B cell (primary cell): ENCODE measurements around the gene XPO6. TPM values are rescaled to one million over a fixed set of nuclear protein-coding genes. Genes with fewer than 3 reads are reported as not detected.

Experiments used
- ATAC-seq: fragments of 200-7000 bp; cut with Tn5 transposase; one replicate; pipeline ENCODE4 v1.10.0; 2021; ENCODE audit warnings: low read depth, mild to moderate bottlenecking, moderate number of reproducible peaks, moderate library complexity
- CTCF ChIA-PET: fragments of 350-600 bp; sonication (Branson Sonifier 250); formaldehyde crosslinking; loops from one replicate; lab custom pipeline; 2021; ENCODE audit warnings: antibody characterized with exemption, inconsistent platforms; lab: Charles Lee
- POLR2A ChIA-PET: fragments of 350-600 bp; sonication (Branson Sonifier 250); formaldehyde crosslinking; loops from one replicate; lab custom pipeline; 2021; ENCODE audit warnings: antibody characterized with exemption; lab: Charles Lee
- DNase-seq: peaks from one replicate; pipeline ENCODE4 v3.0.0; 2013
- H2AFZ ChIP-seq: 2 replicates; pipeline ENCODE4 v1.6.1; 2012; ENCODE audit warnings: mild to moderate bottlenecking, low read depth, low read length; ENCODE audit not compliant: insufficient read depth, poor library complexity, severe bottlenecking
- H3K27ac ChIP-seq, 2 donors: 1 replicate in 1 of 2; 2 replicates in 1 of 2; pipeline ENCODE4 v1.5.1; 2012 to 2013; ENCODE audit warnings: low read length in 2 of 2, mild to moderate bottlenecking in 2 of 2, moderate library complexity in 1 of 2
- H3K27me3 ChIP-seq, 4 experiments: fragments of 200-600 bp in 1 of 4; sonication (generic) in 1 of 4; replicated peaks in 1 of 4; 1 replicate in 2 of 4; 2 replicates in 2 of 4; pipeline versions ENCODE4 v1.6.1 to v1.7.0; 2013 to 2016; ENCODE audit warnings: low read length in 3 of 4, mild to moderate bottlenecking in 2 of 4, mixed read lengths in 1 of 4, moderate library complexity in 1 of 4; ENCODE audit not compliant: insufficient read depth in 4 of 4, control insufficient read depth in 3 of 4; ENCODE audit errors: control extremely low read depth in 1 of 4
- H3K36me3 ChIP-seq, 2 experiments: replicated peaks in 1 of 2; 1 replicate in 1 of 2; 2 replicates in 1 of 2; pipeline versions ENCODE4 v1.6.1 to v1.7.1; 2013; ENCODE audit warnings: low read length in 1 of 2; ENCODE audit not compliant: insufficient read depth in 2 of 2, control insufficient read depth in 1 of 2; ENCODE audit errors: control extremely low read depth in 1 of 2, extremely low read depth in 1 of 2
- H3K4me1 ChIP-seq, 2 donors: fragments of 200-600 bp in 1 of 2; sonication (generic) in 1 of 2; 1 replicate in 1 of 2; 2 replicates in 1 of 2; pipeline versions ENCODE4 v1.5.1 to v1.6.1; 2013 to 2017; ENCODE audit warnings: low read length in 2 of 2; ENCODE audit not compliant: control insufficient read depth in 2 of 2, insufficient read depth in 2 of 2
- H3K4me2 ChIP-seq: replicated peaks from 2 replicates; pipeline ENCODE3; 2012; ENCODE audit warnings: mild to moderate bottlenecking, low read depth, low read length; ENCODE audit not compliant: poor library complexity, severe bottlenecking
- H3K4me3 ChIP-seq, 5 experiments: fragments of 200-600 bp in 1 of 5; sonication (generic) in 1 of 5; 1 replicate in 3 of 5; 2 replicates in 2 of 5; pipeline versions ENCODE4 v1.5.1 to v1.7.0; 2011 to 2016; ENCODE audit warnings: low read length in 4 of 5, mild to moderate bottlenecking in 4 of 5, low read depth in 2 of 5, control low read depth in 1 of 5, moderate library complexity in 1 of 5; ENCODE audit not compliant: insufficient read depth in 1 of 5; ENCODE audit errors: control extremely low read depth in 1 of 5, extremely low read depth in 1 of 5
- H3K79me2 ChIP-seq: fragments of 200-600 bp; sonication (generic); one replicate; pipeline ENCODE4 v1.6.0; 2016; ENCODE audit warnings: low read length; ENCODE audit not compliant: control insufficient read depth, insufficient read depth
- H3K9ac ChIP-seq: fragments of 200-600 bp; sonication (generic); 2 replicates; pipeline ENCODE4 v1.6.1; 2017; ENCODE audit warnings: mild to moderate bottlenecking, low read length, moderate library complexity
- H3K9me3 ChIP-seq, 3 donors: one replicate each; pipeline versions ENCODE4 v1.6.1 to v1.7.1; 2013; ENCODE audit warnings: low read length in 2 of 3; ENCODE audit not compliant: control insufficient read depth in 2 of 3, insufficient read depth in 1 of 3; ENCODE audit errors: control extremely low read depth in 1 of 3
- H4K20me1 ChIP-seq: 2 replicates; pipeline ENCODE4 v1.6.0; 2012; ENCODE audit warnings: mild to moderate bottlenecking, low read length; ENCODE audit not compliant: insufficient read depth, control insufficient read depth, poor library complexity, severe bottlenecking
- H3K27ac Mint-ChIP-seq: one replicate; pipeline ENCODE4 v1.8.0; 2021; ENCODE audit warnings: mixed read lengths
- H3K27me3 Mint-ChIP-seq: one replicate; pipeline ENCODE4 v1.8.0; 2021; ENCODE audit warnings: mixed read lengths
- H3K4me1 Mint-ChIP-seq: one replicate; pipeline ENCODE4 v1.8.0; 2021; ENCODE audit warnings: mixed read lengths
- H3K4me3 Mint-ChIP-seq: one replicate; pipeline ENCODE4 v1.8.0; 2021; ENCODE audit warnings: mixed read lengths
- H3K9me3 Mint-ChIP-seq: one replicate; pipeline ENCODE4 v1.8.0; 2022; ENCODE audit warnings: mixed read lengths; ENCODE audit not compliant: insufficient read depth
- EZH2 ChIP-seq: IDR thresholded peaks from 2 replicates; pipeline ENCODE4 v1.6.1; 2012; ENCODE audit warnings: borderline replicate concordance, low read depth, mild to moderate bottlenecking, moderate library complexity, low read length; ENCODE audit not compliant: insufficient read depth, poor library complexity, severe bottlenecking
- WGBS: methylation state at CpG from one replicate; pipeline ENCODE4 v1.1.5; 2013; ENCODE audit warnings: missing lambda C conversion rate; ENCODE audit not compliant: insufficient coverage; 5-methylcytosine and 5-hydroxymethylcytosine counted together
- intact Hi-C: fragments of 100-400 bp; cut with micrococcal nuclease; formaldehyde crosslinking; loops from one replicate; pipeline ENCODE4 v1.10.0; 2022
- polyA plus RNA-seq: library from polyadenylated mRNA; depleted of rRNA; stranded (reverse); fragments of >200 nt; gene quantifications from 2 replicates; pipeline ENCODE4 v1.2.3, GENCODE V29; 2012
- total RNA-seq, 2 donors: library from RNA; stranded (reverse); fragments of 120-200 nt in 1 of 2; gene quantifications; 1 replicate in 1 of 2; 2 replicates in 1 of 2; pipeline versions ENCODE4 v1.2.3 to v1.2.4, GENCODE V29; 2013 to 2022
- TF ChIP-seq, protein P1 (sequence below): fragments of 200-600 bp; IDR thresholded peaks from one replicate; pipeline ENCODE4 v1.8.0; 2022; ENCODE audit warnings: antibody characterized with exemption, mild to moderate bottlenecking

Gene XPO6
- total and polyA plus RNA-seq, 2 donors (not counting 1 experiment from before 2014, with no cell fraction given): 259 to 303 TPM

GRCh38 chr16:28052274-28053128 lies 159.3 kb downstream of the XPO6 start:
- H3K27ac Mint-ChIP-seq: no peak overlapping the region

DNA sequence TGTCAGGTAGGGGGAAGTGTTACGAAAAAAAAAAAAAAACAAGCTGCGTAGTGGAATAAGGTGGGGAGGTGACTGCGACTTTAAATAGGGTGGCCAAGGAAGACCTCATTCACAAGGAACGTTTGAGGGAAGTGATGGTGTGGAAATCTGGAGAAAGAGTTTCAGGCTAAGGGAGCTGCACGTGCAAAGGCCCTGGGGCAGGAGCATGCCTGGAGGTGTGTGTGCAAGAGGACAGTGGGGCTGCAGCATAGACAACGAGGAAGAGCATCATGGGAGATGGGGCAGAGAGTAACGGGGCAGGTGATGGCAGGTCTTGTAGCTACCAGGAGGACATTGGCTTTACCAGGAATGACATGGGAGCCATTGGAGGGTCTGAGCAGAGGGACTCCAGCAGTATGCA lies 160.3 kb downstream of the XPO6 start:
- Histone ChIP-seq H3K9ac (no peak overlapping the region), H3K27ac (no peak overlapping the region), H3K4me2 (no peak overlapping the region), H3K4me1 (no peaks in the 10 kb centered on the region), H2AFZ (no peak overlapping the region), H3K27me3 (peaks cover 0 to 2% (median 0%) of the 10 kb centered on the region in 4 experiments), H3K9me3 (peaks cover 0 to 20% (median 5%) of the 10 kb centered on the region in 3 donors), H3K79me2 (no peaks in the 10 kb centered on the region), H3K36me3 (no peaks in the 10 kb centered on the region), H3K4me3 (no peak overlapping the region), H4K20me1 (no peaks in the 10 kb centered on the region)
- no peak for DNase-seq
- no peak overlapping the region for H3K27ac Mint-ChIP-seq
- H3K4me3 Mint-ChIP-seq: no peak overlapping the region
- ChIA-PET CTCF (no interaction called here), POLR2A (no interaction called here)
- intact Hi-C loops: no loop called here
- H3K4me1 Mint-ChIP-seq: no peaks in the 10 kb centered on the region
- WGBS: 73% methylated on average over 7 of the region's 7 CpGs
- TF ChIP-seq EZH2: no peak
- TF ChIP-seq, protein P1, sequence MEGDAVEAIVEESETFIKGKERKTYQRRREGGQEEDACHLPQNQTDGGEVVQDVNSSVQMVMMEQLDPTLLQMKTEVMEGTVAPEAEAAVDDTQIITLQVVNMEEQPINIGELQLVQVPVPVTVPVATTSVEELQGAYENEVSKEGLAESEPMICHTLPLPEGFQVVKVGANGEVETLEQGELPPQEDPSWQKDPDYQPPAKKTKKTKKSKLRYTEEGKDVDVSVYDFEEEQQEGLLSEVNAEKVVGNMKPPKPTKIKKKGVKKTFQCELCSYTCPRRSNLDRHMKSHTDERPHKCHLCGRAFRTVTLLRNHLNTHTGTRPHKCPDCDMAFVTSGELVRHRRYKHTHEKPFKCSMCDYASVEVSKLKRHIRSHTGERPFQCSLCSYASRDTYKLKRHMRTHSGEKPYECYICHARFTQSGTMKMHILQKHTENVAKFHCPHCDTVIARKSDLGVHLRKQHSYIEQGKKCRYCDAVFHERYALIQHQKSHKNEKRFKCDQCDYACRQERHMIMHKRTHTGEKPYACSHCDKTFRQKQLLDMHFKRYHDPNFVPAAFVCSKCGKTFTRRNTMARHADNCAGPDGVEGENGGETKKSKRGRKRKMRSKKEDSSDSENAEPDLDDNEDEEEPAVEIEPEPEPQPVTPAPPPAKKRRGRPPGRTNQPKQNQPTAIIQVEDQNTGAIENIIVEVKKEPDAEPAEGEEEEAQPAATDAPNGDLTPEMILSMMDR: no peak
- peaks cover 18% of the 10 kb centered on the region for H3K27me3 Mint-ChIP-seq
- peaks cover 8% of the 10 kb centered on the region for H3K9me3 Mint-ChIP-seq
- ATAC-seq: no peak

More at GRCh38 chr16:28052274-28053128, 159.3 kb downstream of the XPO6 start:
- Histone ChIP-seq H3K9me3 (peaks cover 0 to 16% (median 5%) of the 10 kb centered on the region in 3 donors), H3K79me2 (no peaks in the 10 kb centered on the region), H3K4me1 (no peaks in the 10 kb centered on the region), H4K20me1 (no peaks in the 10 kb centered on the region), H3K27ac (no peak overlapping the region), H3K4me3 (no peak overlapping the region), H3K36me3 (no peaks in the 10 kb centered on the region), H3K9ac (no peak overlapping the region), H3K27me3 (peaks cover 0 to 2% (median 0%) of the 10 kb centered on the region in 4 experiments), H2AFZ (no peak overlapping the region), H3K4me2 (no peak overlapping the region)
- no peak for TF ChIP-seq EZH2
- TF ChIP-seq, protein P1: no peak
- intact Hi-C loops: no loop called here
- DNase-seq: no peak
- Mint-ChIP-seq H3K4me3 (no peak overlapping the region), H3K27me3 (peaks cover 24% of the 10 kb centered on the region), H3K9me3 (peaks cover 4% of the 10 kb centered on the region), H3K4me1 (no peaks in the 10 kb centered on the region)
- CTCF ChIA-PET: no interaction called here
- ATAC-seq: no peak
- 100% methylated on average over 2 of the region's 8 CpGs for WGBS
- POLR2A ChIA-PET: no interaction called here
